ENCODE measurements around the gene LRP1B. TPM values are rescaled to one million over a fixed set of nuclear protein-coding genes. Genes with fewer than 3 reads are reported as not detected.
A peak's percentile ranks its signal among the peaks of the same experiment; 100 is the strongest.

The LRP1B gene
- total and polyA plus RNA-seq, 2 of the 8 experiments (the other 6 are each of a cell fraction or from before 2014, with no cell fraction given), result 0.03 TPM; not detected in 1

- Histone ChIP-seq H3K56ac (replicated peaks; ENCODE audit: insufficient read length, low read depth, low read length) (no peak overlapping the region), H3K23ac (ENCODE audit: insufficient read length) (no peak overlapping the region), H2BK12ac (ENCODE audit: low read depth, low read length) (no peak overlapping the region), H4K91ac (replicated peaks; ENCODE audit: insufficient read length, low read length) (no peak overlapping the region), H4K20me1 (replicated peaks in 1 of 2; ENCODE audit: control insufficient read depth in 1 of 2, insufficient read depth in 2 of 2, low read length in 2 of 2) (no peaks in the 10 kb centered on the region), H3K79me2 (ENCODE audit: control insufficient read depth in 1 of 2, insufficient read depth in 2 of 2, low read length in 2 of 2) (no peaks in the 10 kb centered on the region), H3K27ac (ENCODE audit: low read depth, low read length) (no peak overlapping the region), H3K4ac (replicated peaks; ENCODE audit: insufficient read length, low read depth, low read length) (no peak overlapping the region), H2BK20ac (ENCODE audit: low read length) (no peak overlapping the region), H3K36me3 (ENCODE audit: control insufficient read depth in 2 of 4, insufficient read depth in 4 of 4, low read length in 3 of 4) (no peaks in the 10 kb centered on the region), H3K4me3 (ENCODE audit: extremely low read depth in 1 of 4, insufficient read depth in 2 of 4, low read depth in 3 of 4, low read length in 4 of 4) (no peak overlapping the region), H2AFZ (ENCODE audit: low read length) (0 out of 2 replicates have a peak overlapping the region, but pooled peaks have one; percentile 37), H3K14ac (ENCODE audit: insufficient read length) (no peak overlapping the region), H3K9ac (replicated peaks in 1 of 4; ENCODE audit: extremely low read depth in 1 of 4, low read depth in 3 of 4, low read length in 3 of 4) (no peak overlapping the region), H3K79me1 (ENCODE audit: low read depth, low read length) (no peaks in the 10 kb centered on the region), H4K5ac (ENCODE audit: insufficient read length, low read depth, low read length) (no peak overlapping the region), H3K18ac (ENCODE audit: extremely low read depth, low read length) (no peak overlapping the region), H3K23me2 (ENCODE audit: low read depth, low read length) (no peaks in the 10 kb centered on the region), H3K9me3 (ENCODE audit: insufficient read depth in 2 of 2, low read depth in 1 of 2, low read length in 1 of 2) (no peaks in the 10 kb centered on the region), H2BK5ac (ENCODE audit: low read depth, low read length) (no peak overlapping the region), H4K8ac (ENCODE audit: extremely low read depth, insufficient read depth, low read length) (no peak overlapping the region), H3K4me1 (replicated peaks in 1 of 4; ENCODE audit: control insufficient read depth in 3 of 4, insufficient read depth in 4 of 4, low read length in 3 of 4) (no peaks in the 10 kb centered on the region), H2BK120ac (replicated peaks; ENCODE audit: low read depth, low read length) (no peak overlapping the region), H3K27me3 (replicated peaks in 1 of 4; ENCODE audit: control insufficient read depth in 3 of 4, extremely low read depth in 1 of 4, insufficient read depth in 3 of 4, low read length in 3 of 4) (no peaks in the 10 kb centered on the region), H2AK5ac (ENCODE audit: low read depth, low read length) (no peak overlapping the region), H2BK15ac (ENCODE audit: low read length) (no peak overlapping the region), H3K4me2 (ENCODE audit: insufficient read depth in 1 of 2, low read depth in 2 of 2, low read length in 2 of 2) (no peak overlapping the region)
- ChIA-PET POLR2A (ENCODE audit: partially characterized antibody) (no interaction called here), CTCF (ENCODE audit: partially characterized antibody) (no interaction called here)
- FAIRE-seq (no peak), DNase-seq (ENCODE audit: low read depth in 1 of 2, low spot score in 2 of 2) (no peak)
- 92% methylated on average over 7 of the region's 7 CpGs; no CpG with 5 or more reads in 1 of the 2 experiments for whole genome bisulfite sequencing, 2 experiments (ENCODE audit: extremely low coverage in 1 of 2, insufficient coverage in 1 of 2, insufficient read length in 1 of 2, insufficient replicate concordance in 2 of 2, low coverage in 1 of 2, low lambda C conversion rate in 2 of 2, missing lambda C conversion rate in 1 of 2)
- TF ChIP-seq RXRA (IDR thresholded peaks at IDR 0.05; ENCODE audit: insufficient read depth, low read depth, low read length), result no peak
- no peak for TF ChIP-seq CTCF (IDR thresholded peaks at IDR 0.05; ENCODE audit: control extremely low read depth in 1 of 3, insufficient read depth in 1 of 3, low read depth in 1 of 3, low read length in 3 of 3)
- TF ChIP-seq BRCA1 (IDR thresholded peaks at IDR 0.05; ENCODE audit: low read depth, low read length), result no peak
- no peak for TF ChIP-seq KDM4A (IDR thresholded peaks at IDR 0.05; ENCODE audit: low read depth, low read length, severe bottlenecking)
- no peak for TF ChIP-seq RNF2 (IDR thresholded peaks at IDR 0.05; ENCODE audit: borderline replicate concordance, low read depth, low read length, missing control alignments, poor library complexity, severe bottlenecking)
- TF ChIP-seq SIN3A (conservative IDR thresholded peaks at IDR 0.05 in 1 of 2, IDR thresholded peaks at IDR 0.05 in 1 of 2; ENCODE audit: low read depth in 1 of 2, low read length in 2 of 2), result no peak
- TF ChIP-seq SUZ12 (IDR thresholded peaks at IDR 0.05; ENCODE audit: low read length), result no peak
- no peak for TF ChIP-seq CBX8 (IDR thresholded peaks at IDR 0.05; ENCODE audit: borderline replicate concordance, low read depth, low read length)
- TF ChIP-seq, protein P1, sequence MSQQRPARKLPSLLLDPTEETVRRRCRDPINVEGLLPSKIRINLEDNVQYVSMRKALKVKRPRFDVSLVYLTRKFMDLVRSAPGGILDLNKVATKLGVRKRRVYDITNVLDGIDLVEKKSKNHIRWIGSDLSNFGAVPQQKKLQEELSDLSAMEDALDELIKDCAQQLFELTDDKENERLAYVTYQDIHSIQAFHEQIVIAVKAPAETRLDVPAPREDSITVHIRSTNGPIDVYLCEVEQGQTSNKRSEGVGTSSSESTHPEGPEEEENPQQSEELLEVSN (IDR thresholded peaks at IDR 0.05), result no peak
- no peak for TF ChIP-seq SP4 (IDR thresholded peaks at IDR 0.05; ENCODE audit: low read length)
- TF ChIP-seq ASH2L (IDR thresholded peaks at IDR 0.05; ENCODE audit: low read length), result no peak
Measured at GRCh38 chr2:140442319-140442718, 1688.5 kb downstream of the LRP1B start.

Measured in H1 (cell line).